GM19025 (cell line): ENCODE results near the gene TRIM17.

Experiments used
- ATAC-seq: cut with Tn5 transposase; IDR thresholded peaks from one replicate; pipeline ENCODE4 v1.9.1; 2021; ENCODE audit warnings: mild to moderate bottlenecking, low read depth, moderate library complexity; ENCODE audit not compliant: unreplicated experiment

Gene TRIM17

GRCh38 chr1:228416217-228416933 lies at the start of gene TRIM17:
TRIM17 (minus strand) TSS chr1:228416861; CDS start chr1:228415072, 1,789 bp downstream.
- no peak for ATAC-seq

- ATAC-seq = no peak
Observed at GRCh38 chr1:228465571-228466146, 49.0 kb upstream of the TRIM17 start.

GRCh38 chr1:228465141-228465540 lies 48.5 kb upstream of the TRIM17 start:
- no peak for ATAC-seq

GRCh38 chr1:228464487-228464983 lies 47.9 kb upstream of the TRIM17 start:
- ATAC-seq = peak; percentile 88

GRCh38 chr1:228463559-228464455 lies 47.1 kb upstream of the TRIM17 start:
- ATAC-seq = no peak

- no peak for ATAC-seq
Observed at GRCh38 chr1:228463009-228463558, 46.4 kb upstream of the TRIM17 start.

GRCh38 chr1:228462560-228462959 lies 45.9 kb upstream of the TRIM17 start:
- no peak for ATAC-seq

GRCh38 chr1:228460821-228461220 lies 44.2 kb upstream of the TRIM17 start:
- ATAC-seq = no peak

- no peak for ATAC-seq
Observed at GRCh38 chr1:228459091-228459993, 42.7 kb upstream of the TRIM17 start.

GRCh38 chr1:228457396-228458176 lies 40.9 kb upstream of the TRIM17 start:
- peak; percentile 89 for ATAC-seq

- peak; percentile 2 for ATAC-seq
Observed at GRCh38 chr1:228457017-228457395, 40.3 kb upstream of the TRIM17 start.

GRCh38 chr1:228456252-228457016 lies 39.8 kb upstream of the TRIM17 start:
- no peak for ATAC-seq

GRCh38 chr1:228455715-228456114 lies 39.1 kb upstream of the TRIM17 start:
- no peak for ATAC-seq

- ATAC-seq = no peak
Observed at GRCh38 chr1:228454238-228454637, 37.6 kb upstream of the TRIM17 start.

- no peak for ATAC-seq
Observed at GRCh38 chr1:228453614-228454013, 37.0 kb upstream of the TRIM17 start.

GRCh38 chr1:228453022-228453560 lies 36.4 kb upstream of the TRIM17 start:
- no peak for ATAC-seq

GRCh38 chr1:228452194-228453021 lies 35.7 kb upstream of the TRIM17 start:
- no peak for ATAC-seq
